Activated CD8-positive, alpha-beta memory T cell treated with anti-CD3 and anti-CD28 coated beads for 48 hours (primary cell): ENCODE data around the gene ERCC1.

ENCODE experiments used
- DNase-seq, 3 experiments: peaks; one replicate each; pipeline ENCODE4 v3.0.0-alpha.2; 2020; ENCODE audit warnings: low read depth in 2 of 3, low spot score in 2 of 3

Gene ERCC1

DNA sequence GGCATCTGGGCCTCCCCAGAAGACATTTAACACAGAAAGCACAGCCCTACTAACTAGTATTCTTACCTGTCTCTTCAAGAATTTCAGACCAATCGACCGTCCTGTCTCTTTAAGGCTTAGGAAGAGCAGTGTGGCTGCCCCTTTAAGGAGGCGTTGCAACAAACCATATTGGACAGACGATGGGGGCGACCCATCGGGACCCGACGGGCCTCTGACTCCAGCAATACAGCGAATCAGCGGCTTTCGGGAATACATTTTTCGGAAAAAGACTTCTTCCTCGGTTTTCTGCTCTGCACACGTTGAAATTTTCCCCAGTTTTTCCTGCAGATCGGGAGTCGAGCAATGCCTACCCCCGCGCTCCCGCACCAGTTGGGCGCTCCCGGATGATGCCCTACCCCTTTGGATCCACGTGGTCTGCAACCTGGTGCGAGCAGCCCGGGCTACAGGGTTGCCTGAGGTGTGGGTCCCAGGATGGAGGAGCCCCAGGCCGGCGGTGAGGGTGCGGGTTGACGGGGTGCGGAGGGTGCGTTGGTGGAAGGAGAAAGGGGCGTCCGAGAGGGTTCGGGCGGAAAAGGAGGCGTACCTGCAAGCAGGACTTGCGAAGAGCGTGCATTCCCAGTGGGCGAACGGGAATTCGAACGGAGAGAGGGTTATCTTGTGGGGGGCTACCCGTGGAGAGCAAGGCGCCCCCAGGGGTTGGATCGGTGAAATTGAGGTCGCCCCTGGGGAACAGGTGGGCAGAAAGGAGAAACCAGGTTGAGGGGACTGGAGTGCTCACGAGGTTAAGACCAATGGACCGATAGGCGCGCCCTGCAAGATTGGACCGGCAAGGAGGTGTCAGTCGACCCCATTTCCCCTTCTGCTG lies 17.3 kb downstream of the ERCC1 start, which contains the start of gene POLR1G:
TSS of gene POLR1G (plus strand) at position 419 of the 865 bp plus-strand sequence. CDS start at position 472, 53 bp downstream.
- peak; percentile 60 to 79 (median 61) for DNase-seq

GRCh38 chr19:45405435-45406225 lies 18.1 kb downstream of the ERCC1 start:
- DNase-seq: peak; percentile 57 to 76 (median 68)

- DNase-seq: no peak
Measured at GRCh38 chr19:45404557-45405434, 18.9 kb downstream of the ERCC1 start, which contains the start of gene PPP1R13L. Gene PPP1R13L, minus strand, starts transcription at chr19:45405069. Its CDS starts 6,751 bp downstream, at chr19:45398318.

GRCh38 chr19:45403781-45404556 lies 19.7 kb downstream of the ERCC1 start:
- DNase-seq: peak; percentile 31 to 68 (median 44)

GRCh38 chr19:45403272-45403671 lies 20.4 kb downstream of the ERCC1 start:
- DNase-seq: no peak

DNA sequence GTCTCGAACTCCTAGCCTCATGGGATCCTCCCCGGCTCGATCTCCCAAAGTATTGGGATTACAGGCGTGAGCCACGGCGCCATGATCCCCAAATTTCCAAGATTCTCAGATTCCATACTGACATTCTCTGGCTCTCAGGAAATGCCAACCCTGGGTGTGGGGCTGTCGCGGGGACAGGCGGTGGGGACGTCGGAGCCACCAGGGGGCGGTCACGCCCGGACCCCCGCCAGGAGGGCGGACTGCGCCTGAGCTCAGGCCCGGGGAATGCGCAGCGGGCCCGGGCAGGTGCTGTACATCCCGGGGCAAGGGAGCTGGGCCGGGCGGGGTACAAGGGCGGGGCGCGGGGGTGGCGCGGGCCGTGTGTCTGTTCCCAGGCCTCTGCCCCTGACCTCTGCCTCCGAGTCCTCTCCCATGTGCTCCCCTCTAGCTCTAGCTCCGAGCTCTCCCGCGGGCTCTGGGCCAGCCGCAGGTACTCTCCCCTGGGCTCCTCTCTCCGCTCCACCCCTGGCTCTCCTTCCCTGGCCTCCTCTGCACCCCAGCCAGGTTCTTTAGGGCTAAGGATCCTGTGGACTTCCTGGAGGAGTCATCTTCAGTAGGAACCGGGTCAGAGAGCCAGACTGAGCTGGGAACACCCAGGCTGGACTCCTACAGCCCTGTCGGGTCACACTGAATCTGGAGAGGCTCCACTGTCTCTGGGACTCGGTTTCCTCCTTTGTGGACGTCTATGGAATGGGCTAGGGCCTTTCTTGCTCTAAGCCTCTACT lies 21.2 kb downstream of the ERCC1 start:
- no peak for DNase-seq

- no peak for DNase-seq
Measured at GRCh38 chr19:45401815-45402214, 21.9 kb downstream of the ERCC1 start.

GRCh38 chr19:45400192-45400591 lies 23.5 kb downstream of the ERCC1 start:
- DNase-seq: no peak

- DNase-seq: no peak
Measured at GRCh38 chr19:45395821-45396617, 27.7 kb downstream of the ERCC1 start.

GRCh38 chr19:45391871-45392665 lies 31.6 kb downstream of the ERCC1 start:
- DNase-seq: no peak

- DNase-seq: no peak
Measured at GRCh38 chr19:45391346-45391745, 32.4 kb downstream of the ERCC1 start.

DNA sequence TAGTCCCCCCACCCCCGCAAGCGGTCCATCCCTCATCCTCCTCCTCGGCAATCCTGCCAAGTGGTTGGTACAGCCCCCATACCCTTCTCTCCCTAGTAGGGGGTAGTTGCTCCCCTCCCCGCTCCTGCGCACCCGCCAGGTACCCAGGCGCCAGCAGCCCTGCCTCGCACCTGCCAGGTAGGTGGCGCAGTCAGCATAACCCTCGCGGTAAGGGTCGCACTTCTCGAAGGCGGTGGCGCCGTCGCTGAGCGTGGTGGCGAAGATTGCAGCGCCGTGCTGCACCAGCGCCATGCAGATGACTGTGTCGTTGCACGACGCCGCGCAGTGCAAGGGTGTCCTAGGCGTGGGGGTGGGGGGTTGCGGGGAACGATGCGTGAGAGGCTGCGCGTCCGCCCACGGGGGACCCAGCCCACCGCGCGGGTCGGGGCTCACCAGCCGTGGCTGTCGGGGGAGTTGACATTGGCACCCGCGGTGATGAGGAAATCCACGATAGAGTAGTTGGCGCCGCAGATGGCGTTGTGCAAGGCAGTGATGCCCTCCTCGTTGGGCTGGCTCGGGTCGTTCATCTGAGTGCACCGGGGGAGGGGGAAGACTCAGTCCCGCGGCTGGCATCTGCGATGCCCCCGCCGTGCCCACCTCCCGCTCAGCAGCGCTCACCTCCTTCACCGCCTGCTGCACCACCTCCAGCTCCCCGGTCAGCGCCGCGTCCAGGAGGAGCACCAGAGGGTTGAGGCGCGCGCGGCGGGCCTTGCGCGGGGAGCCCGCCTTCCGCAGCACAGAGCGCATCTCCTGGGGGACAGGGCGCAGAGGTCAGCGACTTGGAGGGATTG lies 38.1 kb downstream of the ERCC1 start:
- DNase-seq: no peak

- DNase-seq: no peak
Measured at GRCh38 chr19:45382426-45382825, 41.3 kb downstream of the ERCC1 start.

DNA sequence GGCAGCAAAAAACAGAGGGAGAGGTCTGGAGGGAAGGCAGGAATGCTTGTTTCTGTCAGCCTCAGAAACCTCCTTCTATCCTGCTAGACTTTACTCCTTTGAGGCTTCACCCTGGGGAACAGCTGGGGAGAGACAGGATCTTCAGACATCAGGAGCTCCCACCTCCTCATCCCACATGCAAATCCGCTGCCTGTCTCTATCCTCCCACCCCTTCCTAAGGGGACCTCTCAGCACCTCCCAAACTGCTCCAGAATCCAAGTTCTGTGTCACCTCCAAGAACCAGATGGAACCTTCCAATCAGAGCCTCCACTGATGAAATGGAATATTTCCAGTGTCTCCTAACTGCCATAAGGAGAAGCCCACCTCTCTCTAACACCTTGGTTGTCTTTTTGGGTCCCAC lies 43.6 kb downstream of the ERCC1 start:
- no peak for DNase-seq

- no peak for DNase-seq
Measured at GRCh38 chr19:45376045-45376724, 47.5 kb downstream of the ERCC1 start.
